Measurements from ENCODE around the gene PAGE4. TPM values are rescaled to one million over a fixed set of nuclear protein-coding genes. Genes with fewer than 3 reads are reported as not detected.

Gene PAGE4
- total RNA-seq, 2 donors from 2014 or later = not detected

- TF ChIP-seq, protein P1, sequence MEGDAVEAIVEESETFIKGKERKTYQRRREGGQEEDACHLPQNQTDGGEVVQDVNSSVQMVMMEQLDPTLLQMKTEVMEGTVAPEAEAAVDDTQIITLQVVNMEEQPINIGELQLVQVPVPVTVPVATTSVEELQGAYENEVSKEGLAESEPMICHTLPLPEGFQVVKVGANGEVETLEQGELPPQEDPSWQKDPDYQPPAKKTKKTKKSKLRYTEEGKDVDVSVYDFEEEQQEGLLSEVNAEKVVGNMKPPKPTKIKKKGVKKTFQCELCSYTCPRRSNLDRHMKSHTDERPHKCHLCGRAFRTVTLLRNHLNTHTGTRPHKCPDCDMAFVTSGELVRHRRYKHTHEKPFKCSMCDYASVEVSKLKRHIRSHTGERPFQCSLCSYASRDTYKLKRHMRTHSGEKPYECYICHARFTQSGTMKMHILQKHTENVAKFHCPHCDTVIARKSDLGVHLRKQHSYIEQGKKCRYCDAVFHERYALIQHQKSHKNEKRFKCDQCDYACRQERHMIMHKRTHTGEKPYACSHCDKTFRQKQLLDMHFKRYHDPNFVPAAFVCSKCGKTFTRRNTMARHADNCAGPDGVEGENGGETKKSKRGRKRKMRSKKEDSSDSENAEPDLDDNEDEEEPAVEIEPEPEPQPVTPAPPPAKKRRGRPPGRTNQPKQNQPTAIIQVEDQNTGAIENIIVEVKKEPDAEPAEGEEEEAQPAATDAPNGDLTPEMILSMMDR (IDR thresholded peaks at IDR 0.05) = no peak
- ATAC-seq (ENCODE audit: insufficient number of reproducible peaks, low FRiP score, low read depth) = no peak
- no peak for DNase-seq (ENCODE audit: low spot score)
These were observed 19.0 kb upstream of the PAGE4 start for GRCh38 chrX:49809891-49810632.

DNA sequence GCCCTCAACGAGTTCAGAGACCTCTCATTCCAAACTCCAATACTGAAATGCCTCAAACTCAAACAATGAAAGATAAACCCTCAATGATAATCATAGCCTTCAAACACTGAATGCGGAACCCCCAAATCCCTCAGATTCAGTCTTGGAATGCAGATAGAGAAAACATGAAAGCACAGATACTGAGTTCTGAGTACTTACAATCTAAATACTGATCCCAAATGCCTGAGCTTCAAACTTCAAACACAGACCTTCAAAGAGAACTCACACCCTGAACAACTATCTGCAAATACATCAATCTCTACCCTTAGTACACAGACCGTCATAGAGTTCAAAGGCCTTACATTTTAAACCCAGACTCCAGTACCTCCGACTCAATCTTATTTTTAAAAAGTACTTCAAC lies 16.9 kb upstream of the PAGE4 start:
- Histone ChIP-seq H3K36me3 (no peaks in the 10 kb centered on the region), H3K27me3 (replicated peaks; ENCODE audit: insufficient read depth) (no peaks in the 10 kb centered on the region), H3K4me3 (no peak overlapping the region), H3K4me1 (ENCODE audit: control insufficient read depth in 1 of 2, low read depth in 2 of 2) (no peaks in the 10 kb centered on the region), H3K9me3 (no peaks in the 10 kb centered on the region), H3K27ac (no peak overlapping the region)
- TF ChIP-seq, protein P1 (IDR thresholded peaks at IDR 0.05) = no peak
- no peak for DNase-seq (ENCODE audit: low spot score)
- ATAC-seq (ENCODE audit: insufficient number of reproducible peaks, low FRiP score, low read depth) = no peak

More at GRCh38 chrX:49809891-49810632, 19.0 kb upstream of the PAGE4 start:
- Histone ChIP-seq H3K36me3 (no peaks in the 10 kb centered on the region), H3K27me3 (replicated peaks; ENCODE audit: insufficient read depth) (no peaks in the 10 kb centered on the region), H3K27ac (no peak overlapping the region), H3K9me3 (no peaks in the 10 kb centered on the region), H3K4me1 (ENCODE audit: control insufficient read depth in 1 of 2, low read depth in 2 of 2) (no peaks in the 10 kb centered on the region), H3K4me3 (no peak overlapping the region)

DNA sequence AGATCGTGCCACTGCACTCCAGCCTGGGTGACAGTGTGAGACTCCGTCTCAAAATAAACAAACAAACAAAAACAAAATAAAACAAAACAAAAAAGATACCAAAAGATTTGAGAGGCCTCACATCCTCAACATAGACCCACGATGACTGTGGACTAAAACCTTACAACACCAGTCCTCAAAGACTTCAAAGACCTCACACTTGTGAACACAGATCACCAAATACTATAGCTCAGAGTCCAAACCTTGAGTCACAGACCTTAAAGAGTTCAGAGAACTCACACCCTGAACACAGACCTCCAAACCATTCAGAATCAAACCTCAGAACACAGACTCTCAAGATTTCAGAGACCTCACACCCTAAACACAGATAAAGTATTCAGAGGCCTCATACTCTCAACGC lies 12.7 kb upstream of the PAGE4 start:
- TF ChIP-seq, protein P1 (IDR thresholded peaks at IDR 0.05) = no peak
- Histone ChIP-seq H3K27ac (no peak overlapping the region), H3K27me3 (replicated peaks; ENCODE audit: insufficient read depth) (no peaks in the 10 kb centered on the region), H3K4me3 (no peak overlapping the region), H3K36me3 (no peaks in the 10 kb centered on the region), H3K9me3 (no peaks in the 10 kb centered on the region), H3K4me1 (ENCODE audit: control insufficient read depth in 1 of 2, low read depth in 2 of 2) (no peaks in the 10 kb centered on the region)
- ATAC-seq (ENCODE audit: insufficient number of reproducible peaks, low FRiP score, low read depth) (no peak), DNase-seq (ENCODE audit: low spot score) (no peak)

- ATAC-seq (ENCODE audit: insufficient number of reproducible peaks, low FRiP score, low read depth) (no peak), DNase-seq (ENCODE audit: low spot score) (no peak)
- Histone ChIP-seq H3K27me3 (replicated peaks; ENCODE audit: insufficient read depth) (no peaks in the 10 kb centered on the region), H3K27ac (no peak overlapping the region), H3K4me3 (no peak overlapping the region), H3K9me3 (no peaks in the 10 kb centered on the region), H3K4me1 (ENCODE audit: control insufficient read depth in 1 of 2, low read depth in 2 of 2) (no peaks in the 10 kb centered on the region), H3K36me3 (no peaks in the 10 kb centered on the region)
- TF ChIP-seq, protein P1 (IDR thresholded peaks at IDR 0.05) = no peak
These were observed 9.3 kb downstream of the PAGE4 start for GRCh38 chrX:49838374-49838773.

DNA sequence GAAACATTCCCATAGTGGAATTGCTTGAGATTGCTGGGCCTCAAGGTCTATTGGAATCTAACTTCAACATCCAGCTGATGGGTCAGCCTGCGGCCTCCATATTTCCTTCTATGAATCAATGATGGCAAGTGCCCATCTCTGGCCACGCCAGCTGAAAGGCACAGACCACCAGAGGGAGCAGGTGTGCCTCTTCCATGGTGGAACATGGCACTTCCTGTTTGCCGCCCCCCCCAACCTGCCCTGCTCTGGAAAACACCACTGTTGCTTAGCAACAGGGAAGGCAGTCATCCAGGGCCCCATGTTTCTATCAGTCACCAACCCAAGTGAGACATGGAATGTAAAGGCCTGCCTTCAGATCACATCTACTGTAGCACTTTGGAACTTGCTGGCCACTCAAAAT lies 11.6 kb downstream of the PAGE4 start:
- H3K36me3 ChIP-seq = no peaks in the 10 kb centered on the region
- no peaks in the 10 kb centered on the region for H3K4me1 ChIP-seq (ENCODE audit: control insufficient read depth in 1 of 2, low read depth in 2 of 2)
- TF ChIP-seq, protein P1 (IDR thresholded peaks at IDR 0.05) = no peak
- ATAC-seq (ENCODE audit: insufficient number of reproducible peaks, low FRiP score, low read depth) (no peak), DNase-seq (ENCODE audit: low spot score) (no peak)
- no peak overlapping the region for H3K4me3 ChIP-seq
- H3K27me3 ChIP-seq (replicated peaks; ENCODE audit: insufficient read depth) = no peaks in the 10 kb centered on the region
- H3K27ac ChIP-seq = no peak overlapping the region
- no peaks in the 10 kb centered on the region for H3K9me3 ChIP-seq

Measured in thoracic aorta (tissue), 2 donors.